K562 (cell line): ENCODE measurements around the gene SV2A. TPM values are rescaled to one million over a fixed set of nuclear protein-coding genes. Genes with fewer than 3 reads are reported as not detected.

Source experiments
- BHLHE40 ChIP-seq: IDR thresholded peaks from 2 replicates; pipeline ENCODE4 v1.6.1; 2011; ENCODE audit warnings: low read length, improper control_type of control experiment
- CAMTA2 ChIP-seq: fragments of 250-450 bp; sonication (Bioruptor Pico); conservative IDR thresholded peaks from 2 replicates; pipeline ENCODE4 v1.5.1; 2022
- CTCF ChIP-seq, 3 experiments: IDR thresholded peaks in 2 of 3; conservative IDR thresholded peaks in 1 of 3; 2 replicates each; pipeline ENCODE4 v1.5.1; 2011 to 2012; ENCODE audit warnings: low read length in 3 of 3, mild to moderate bottlenecking in 3 of 3, control low read depth in 2 of 3, improper control_type of control experiment in 1 of 3, inconsistent platforms in 1 of 3, low read depth in 1 of 3, mixed read lengths in 1 of 3, moderate library complexity in 1 of 3; ENCODE audit not compliant: insufficient read depth in 2 of 3
- DACH1 ChIP-seq: fragments of 450-650 bp; IDR thresholded peaks from 2 replicates; pipeline ENCODE4 v1.6.1; 2018; ENCODE audit not compliant: partially characterized antibody
- EGR1 ChIP-seq: fragments of 450-650 bp; conservative IDR thresholded peaks from 2 replicates; pipeline ENCODE4 v1.6.1; 2017; ENCODE audit warnings: mild to moderate bottlenecking
- ESRRB ChIP-seq: fragments of 250-450 bp; sonication (Bioruptor Pico); IDR thresholded peaks from 2 replicates; pipeline ENCODE4 v1.5.0; 2020; ENCODE audit warnings: mild to moderate bottlenecking, moderate library complexity, borderline replicate concordance
- ETV1 ChIP-seq: fragments of 450-650 bp; conservative IDR thresholded peaks from 2 replicates; pipeline ENCODE4 v1.6.1; 2016; ENCODE audit warnings: missing genetic modification characterization, control low read depth, low read depth, missing compliant biosample characterization
- HES1 ChIP-seq: fragments of 450-650 bp; IDR thresholded peaks from 2 replicates; pipeline ENCODE4 v1.6.1; 2016; ENCODE audit warnings: low read depth, mild to moderate bottlenecking, moderate library complexity
- HOXB6 ChIP-seq: fragments of 250-450 bp; sonication (Bioruptor Pico); IDR thresholded peaks from 2 replicates; pipeline ENCODE4 v1.5.1; 2022; ENCODE audit warnings: mild to moderate bottlenecking, borderline replicate concordance
- NBN ChIP-seq: fragments of 450-650 bp; IDR thresholded peaks from 2 replicates; pipeline ENCODE4 v1.6.1; 2016; ENCODE audit warnings: low read depth, mild to moderate bottlenecking
- NELFE ChIP-seq: IDR thresholded peaks from 2 replicates; pipeline ENCODE4 v1.6.1; 2011; ENCODE audit warnings: mild to moderate bottlenecking; ENCODE audit not compliant: insufficient read depth, insufficient read length
- NR1H2 ChIP-seq: sonication (generic); formaldehyde crosslinking; IDR thresholded peaks from 2 replicates; pipeline ENCODE4 v1.4.0; 2020; ENCODE audit warnings: mild to moderate bottlenecking, missing genetic modification reagents
- RCOR1 ChIP-seq, 2 experiments: IDR thresholded peaks; 2 replicates each; pipeline ENCODE4 v1.6.1; 2012; ENCODE audit warnings: low read depth in 2 of 2, low read length in 2 of 2, borderline replicate concordance in 1 of 2, improper control_type of control experiment in 1 of 2
- RFX1 ChIP-seq: fragments of 450-650 bp; IDR thresholded peaks from 2 replicates; pipeline ENCODE4 v1.6.1; 2016; ENCODE audit warnings: mild to moderate bottlenecking, moderate library complexity
- SAFB2 ChIP-seq: fragments of 200-400 bp; formaldehyde crosslinking; IDR thresholded peaks from 2 replicates; pipeline ENCODE4 v1.6.1; 2018; ENCODE audit warnings: borderline replicate concordance, low read length, low read depth, moderate library complexity; ENCODE audit not compliant: severe bottlenecking
- SMAD1 ChIP-seq: fragments of 150-350 bp; IDR thresholded peaks from 2 replicates; pipeline ENCODE4 v1.6.1; 2014; ENCODE audit warnings: low read length, low read depth; ENCODE audit not compliant: partially characterized antibody
- SMARCA5 ChIP-seq: fragments of 450-650 bp; IDR thresholded peaks from 2 replicates; pipeline ENCODE4 v1.6.1; 2016
- SOX6 ChIP-seq: fragments of 450-650 bp; IDR thresholded peaks from 2 replicates; pipeline ENCODE4 v1.6.1; 2014; ENCODE audit warnings: mild to moderate bottlenecking
- TBL1XR1 ChIP-seq, 2 experiments: IDR thresholded peaks; 2 replicates each; pipeline ENCODE4 v1.6.1; 2012; ENCODE audit warnings: improper control_type of control experiment in 2 of 2, low read length in 2 of 2, mild to moderate bottlenecking in 1 of 2
- TCF7 ChIP-seq: sonication (generic); IDR thresholded peaks from 2 replicates; pipeline ENCODE4 v1.6.1; 2016; ENCODE audit warnings: antibody characterized with exemption, borderline replicate concordance
- TRIM24 ChIP-seq, 2 experiments: fragments of 450-650 bp; IDR thresholded peaks; 2 replicates each; pipeline ENCODE4 v1.6.1; 2016
- ZBTB9 ChIP-seq: fragments of 450-650 bp; formaldehyde crosslinking; IDR thresholded peaks from 2 replicates; pipeline ENCODE4 v1.4.0; 2020; ENCODE audit warnings: mild to moderate bottlenecking, moderate library complexity
- ZNF449 ChIP-seq: fragments of 250-450 bp; sonication (Bioruptor Pico); IDR thresholded peaks from 2 replicates; pipeline ENCODE4 v1.8.0; 2022; ENCODE audit warnings: moderate library complexity, mild to moderate bottlenecking, inconsistent platforms
- ZNF780A ChIP-seq: fragments of 250-450 bp; sonication (Bioruptor Pico); IDR thresholded peaks from 2 replicates; pipeline ENCODE4 v1.5.0; 2021; ENCODE audit warnings: mild to moderate bottlenecking
- polyA plus RNA-seq, 8 experiments: library from polyadenylated mRNA; depleted of rRNA in 4 of 8; stranded (reverse) in 5 of 8; unstranded in 3 of 8; fragments of >200 nt; fragmentation: Nextera tagmentation in 2 of 8; fragmentation: Illumina TruSeq in 1 of 8; extraction: Ambion mirVana in 2 of 8; extraction: Trizol in 1 of 8; gene quantifications; 2 replicates each; pipeline versions ENCODE4 v1.2.1 to v1.2.3, GENCODE V29; 2011 to 2014; ENCODE audit warnings: inconsistent platforms in 1 of 8, missing spikeins in 1 of 8
- total RNA-seq, 7 experiments: library from RNA; depleted of rRNA in 6 of 7; stranded (reverse); fragments of >200 nt in 6 of 7; fragmentation: Illumina TruSeq in 2 of 7; extraction: Trizol in 2 of 7; gene quantifications; 2 replicates each; pipeline versions ENCODE4 v1.2.1 to v1.2.3, GENCODE V29; 2011 to 2021; ENCODE audit warnings: low replicate concordance in 1 of 7

The SV2A gene
- total and polyA plus RNA-seq, 9 of the 15 experiments (the other 6 are each of a cell fraction or from before 2014, with no cell fraction given), result 0.07 to 0.22 (median 0.11) TPM; not detected in 1

GRCh38 chr1:149886396-149887195 lies 31.0 kb downstream of the SV2A start (continued):
- no peak for TF ChIP-seq ZNF449
- TF ChIP-seq RCOR1 (IDR thresholded peaks at IDR 0.05; ENCODE audit: borderline replicate concordance in 1 of 2, low read depth in 2 of 2, low read length in 2 of 2), result peak; percentile 40 to 42; a peak in 2 of 4 replicates
- no peak for TF ChIP-seq EGR1
- peak; percentile 92; the same call in 1 of the 2 replicates for TF ChIP-seq CAMTA2
- peak; percentile 96 for TF ChIP-seq SMAD1
- TF ChIP-seq SAFB2, result no peak
- TF ChIP-seq ZNF780A (CRISPR knock-in tag), result no peak
- peak; percentile 45; the same call in 1 of the 2 replicates for TF ChIP-seq NR1H2 (CRISPR knock-in tag)
- no peak for TF ChIP-seq SMARCA5
- peak; percentile 64 for TF ChIP-seq NELFE
- no peak for TF ChIP-seq HES1
- TF ChIP-seq ESRRB (CRISPR knock-in tag), result peak; percentile 46; the same call in 1 of the 2 replicates
- TF ChIP-seq SOX6, result peak; percentile 36
- TF ChIP-seq CTCF (IDR thresholded peaks at IDR 0.05 in 2 of 3, conservative IDR thresholded peaks at IDR 0.05 in 1 of 3; ENCODE audit: insufficient read depth in 2 of 3, low read depth in 1 of 3, low read length in 3 of 3), result no peak
- TF ChIP-seq BHLHE40, result no peak
- TF ChIP-seq ETV1, result no peak
- TF ChIP-seq RFX1, result no peak
- TF ChIP-seq ZBTB9 (CRISPR knock-in tag), result peak; percentile 67; the same call in 1 of the 2 replicates
- no peak for TF ChIP-seq TRIM24 (IDR thresholded peaks at IDR 0.05)
- TF ChIP-seq TCF7, result no peak; the same call in 1 of the 2 replicates
- peak; percentile 16; the same call in 1 of the 2 replicates for TF ChIP-seq NBN
- peak in 1 of 2 experiments; percentile 57 for TF ChIP-seq TBL1XR1 (IDR thresholded peaks at IDR 0.05; ENCODE audit: low read length in 2 of 2)
- no peak for TF ChIP-seq DACH1
- TF ChIP-seq HOXB6 (CRISPR knock-in tag), result no peak; the same call in 1 of the 2 replicates
